ENCODE results near the gene MT1B. TPM values are rescaled to one million over a fixed set of nuclear protein-coding genes. Genes with fewer than 3 reads are reported as not detected.

Gene MT1B
- not detected in 2 replicates for total RNA-seq

- no peak within 1 kb of the TSS for H3K4me3 ChIP-seq (ENCODE audit: low read depth, low read length)
These were observed at the start of gene MT1B for GRCh38 chr16:56651586-56651985. MT1B (plus strand) TSS chr16:56651886; CDS start chr16:56651954, 68 bp downstream.

GRCh38 chr16:56603589-56603988 is 48.1 kb upstream of the MT1B start:
- DNase-seq (ENCODE audit: low read depth), result no peak
- H3K4me3 ChIP-seq (ENCODE audit: low read depth, low read length), result no peak overlapping the region
- TF ChIP-seq CTCF (conservative IDR thresholded peaks at IDR 0.05; ENCODE audit: low read depth, low read length), result peak; percentile 58

More at GRCh38 chr16:56651586-56651985, at the start of gene MT1B:
- DNase-seq (ENCODE audit: low read depth), result no peak
- TF ChIP-seq CTCF (conservative IDR thresholded peaks at IDR 0.05; ENCODE audit: low read depth, low read length), result no peak

GRCh38 chr16:56604966-56605365 is 46.7 kb upstream of the MT1B start:
- TF ChIP-seq CTCF (conservative IDR thresholded peaks at IDR 0.05; ENCODE audit: low read depth, low read length), result no peak
- DNase-seq (ENCODE audit: low read depth), result no peak
- H3K4me3 ChIP-seq (ENCODE audit: low read depth, low read length), result no peak overlapping the region

DNA sequence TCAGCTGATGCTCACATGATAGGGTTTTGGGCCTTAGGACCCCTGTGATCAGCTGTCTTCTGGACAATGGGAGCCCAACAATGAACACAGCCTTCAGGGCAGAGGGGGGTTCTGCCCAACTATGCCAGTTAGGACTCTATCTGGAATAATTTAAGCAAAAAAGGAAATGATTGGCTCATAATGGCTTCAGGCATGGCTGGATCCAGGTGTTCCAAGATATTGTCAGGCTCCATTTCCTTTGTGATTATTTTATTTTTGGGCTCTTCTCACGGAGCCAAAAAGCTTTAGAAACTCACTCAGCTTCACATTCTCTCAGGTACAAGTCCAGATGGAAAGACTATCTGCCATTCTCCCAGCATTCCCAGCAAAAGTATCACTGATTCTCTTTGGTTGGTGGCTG is 46.2 kb upstream of the MT1B start:
- no peak overlapping the region for H3K4me3 ChIP-seq (ENCODE audit: low read depth, low read length)
- DNase-seq (ENCODE audit: low read depth), result no peak
- TF ChIP-seq CTCF (conservative IDR thresholded peaks at IDR 0.05; ENCODE audit: low read depth, low read length), result no peak

GRCh38 chr16:56606071-56606475 is 45.6 kb upstream of the MT1B start:
- H3K4me3 ChIP-seq (ENCODE audit: low read depth, low read length), result no peak overlapping the region
- DNase-seq (ENCODE audit: low read depth), result no peak
- TF ChIP-seq CTCF (conservative IDR thresholded peaks at IDR 0.05; ENCODE audit: low read depth, low read length), result no peak

DNA sequence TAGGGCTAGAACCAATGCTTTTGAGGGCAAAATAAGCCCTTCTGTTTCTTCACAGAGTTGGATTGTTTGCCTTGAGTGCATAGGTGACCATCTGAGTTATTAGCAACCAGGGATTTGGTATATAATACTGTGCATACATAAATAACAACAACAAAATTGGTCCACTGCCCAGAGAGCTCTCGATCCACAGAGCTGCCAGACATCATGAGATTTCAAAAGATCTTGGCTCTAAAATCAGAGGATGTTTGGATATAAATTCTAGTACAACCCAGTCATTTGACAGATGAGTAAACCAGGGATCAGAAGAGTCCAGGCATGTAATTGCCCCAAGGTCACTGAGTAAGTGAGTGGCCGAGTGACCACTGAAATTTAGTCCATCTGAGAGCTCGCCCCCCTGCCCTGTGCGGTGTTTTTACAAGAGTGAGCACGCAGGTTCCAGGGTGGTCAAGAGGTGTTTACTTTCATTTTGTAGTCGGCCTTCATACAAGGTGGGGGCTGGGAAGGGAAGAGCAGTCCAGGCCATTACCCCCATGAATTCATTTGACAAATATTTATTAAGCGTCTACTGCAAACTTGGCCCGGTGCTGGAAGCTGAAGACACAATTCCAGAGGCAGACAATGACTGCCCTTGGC is 45.1 kb upstream of the MT1B start:
- TF ChIP-seq CTCF (conservative IDR thresholded peaks at IDR 0.05; ENCODE audit: low read depth, low read length), result no peak
- peak overlapping the region; percentile 28 for H3K4me3 ChIP-seq (ENCODE audit: low read depth, low read length)
- DNase-seq (ENCODE audit: low read depth), result peak; percentile 83

DNA sequence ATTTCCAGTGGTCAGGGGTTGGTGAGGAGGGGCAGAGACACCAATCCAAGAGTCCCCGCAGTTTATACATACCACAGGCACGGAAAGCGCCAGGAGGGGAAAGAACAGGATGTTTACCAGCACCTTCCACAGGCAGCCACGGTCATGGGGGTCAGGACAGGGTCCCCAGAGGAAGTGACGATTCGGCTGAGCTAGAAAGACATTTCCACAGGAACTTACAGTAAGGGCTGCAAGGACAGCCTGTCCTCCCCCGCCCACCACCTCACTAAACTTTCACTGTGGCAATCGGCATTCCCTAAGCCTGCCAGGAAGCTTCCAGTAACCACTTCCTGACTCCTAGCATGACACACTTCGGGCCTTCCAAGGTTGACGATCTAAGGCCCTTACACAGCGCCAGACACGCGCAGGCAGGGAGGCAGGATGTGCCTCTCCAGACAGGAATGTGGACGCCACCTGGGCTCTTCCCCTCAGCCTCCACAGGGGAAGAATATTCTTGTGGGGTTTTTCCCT is 44.5 kb upstream of the MT1B start:
- DNase-seq (ENCODE audit: low read depth), result peak; percentile 95
- H3K4me3 ChIP-seq (ENCODE audit: low read depth, low read length), result peak overlapping the region; percentile 73
- no peak for TF ChIP-seq CTCF (conservative IDR thresholded peaks at IDR 0.05; ENCODE audit: low read depth, low read length)

All from epithelial cell of proximal tubule (primary cell).